Measurements from ENCODE around the gene CEP70. TPM values are rescaled to one million over a fixed set of nuclear protein-coding genes. Genes with fewer than 3 reads are reported as not detected.

CEP70 gene
- polyA plus RNA-seq, 3 donors: 0.11 TPM; not detected in 2

GRCh38 chr3:138461896-138462295 lies 132.2 kb downstream of the CEP70 start:
- TF ChIP-seq, protein P1, sequence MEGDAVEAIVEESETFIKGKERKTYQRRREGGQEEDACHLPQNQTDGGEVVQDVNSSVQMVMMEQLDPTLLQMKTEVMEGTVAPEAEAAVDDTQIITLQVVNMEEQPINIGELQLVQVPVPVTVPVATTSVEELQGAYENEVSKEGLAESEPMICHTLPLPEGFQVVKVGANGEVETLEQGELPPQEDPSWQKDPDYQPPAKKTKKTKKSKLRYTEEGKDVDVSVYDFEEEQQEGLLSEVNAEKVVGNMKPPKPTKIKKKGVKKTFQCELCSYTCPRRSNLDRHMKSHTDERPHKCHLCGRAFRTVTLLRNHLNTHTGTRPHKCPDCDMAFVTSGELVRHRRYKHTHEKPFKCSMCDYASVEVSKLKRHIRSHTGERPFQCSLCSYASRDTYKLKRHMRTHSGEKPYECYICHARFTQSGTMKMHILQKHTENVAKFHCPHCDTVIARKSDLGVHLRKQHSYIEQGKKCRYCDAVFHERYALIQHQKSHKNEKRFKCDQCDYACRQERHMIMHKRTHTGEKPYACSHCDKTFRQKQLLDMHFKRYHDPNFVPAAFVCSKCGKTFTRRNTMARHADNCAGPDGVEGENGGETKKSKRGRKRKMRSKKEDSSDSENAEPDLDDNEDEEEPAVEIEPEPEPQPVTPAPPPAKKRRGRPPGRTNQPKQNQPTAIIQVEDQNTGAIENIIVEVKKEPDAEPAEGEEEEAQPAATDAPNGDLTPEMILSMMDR (IDR thresholded peaks at IDR 0.05): no peak
- Histone ChIP-seq H3K27ac (ENCODE audit: low read depth in 1 of 2, low read length in 2 of 2) (no peak overlapping the region), H3K9me3 (replicated peaks in 1 of 2; ENCODE audit: control insufficient read depth in 1 of 2, insufficient read depth in 1 of 2, low read length in 2 of 2) (no peaks in the 10 kb centered on the region), H3K4me1 (ENCODE audit: control insufficient read depth in 1 of 2, insufficient read depth in 2 of 2, low read length in 2 of 2) (no peaks in the 10 kb centered on the region), H3K4me3 (replicated peaks in 1 of 3; ENCODE audit: low read depth in 2 of 3, low read length in 3 of 3) (no peak overlapping the region), H3K9ac (ENCODE audit: insufficient read depth, low read length, poor library complexity, severe bottlenecking) (no peak overlapping the region), H3K79me2 (ENCODE audit: insufficient read depth, low read length) (no peaks in the 10 kb centered on the region), H4K20me1 (ENCODE audit: insufficient read depth, low read length) (no peaks in the 10 kb centered on the region), H3K27me3 (ENCODE audit: control insufficient read depth in 2 of 2, insufficient read depth in 2 of 2, low read length in 2 of 2) (no peaks in the 10 kb centered on the region), H2AFZ (ENCODE audit: insufficient read depth, low read depth, low read length, poor library complexity, severe bottlenecking) (no peak overlapping the region), H3K36me3 (replicated peaks in 1 of 2; ENCODE audit: control insufficient read depth in 1 of 2, insufficient read depth in 2 of 2, low read length in 2 of 2) (no peaks in the 10 kb centered on the region), H3K4me2 (replicated peaks; ENCODE audit: extremely low read depth, low read length, poor library complexity, severe bottlenecking) (no peak overlapping the region)
- no peak overlapping the region for H3K27ac Mint-ChIP-seq
- no peak for DNase-seq
- intact Hi-C loops (cut with micrococcal nuclease): no loop called here
- H3K36me3 Mint-ChIP-seq: no peaks in the 10 kb centered on the region
- H3K4me1 Mint-ChIP-seq: no peaks in the 10 kb centered on the region
- peaks cover 1 to 13% (median 2%) of the 10 kb centered on the region in 3 donors for H3K27me3 Mint-ChIP-seq (ENCODE audit: low read depth in 3 of 3)
- 89% methylated on average over 3 of the region's 4 CpGs for WGBS (ENCODE audit: insufficient coverage)
- H3K4me3 Mint-ChIP-seq: no peak overlapping the region
- peaks cover 0 to 3% (median 0%) of the 10 kb centered on the region in 7 donors for H3K9me3 Mint-ChIP-seq

GRCh38 chr3:138461246-138461645 lies 132.8 kb downstream of the CEP70 start:
- intact Hi-C loops (cut with micrococcal nuclease): no loop called here
- no peak overlapping the region for H3K27ac Mint-ChIP-seq
- DNase-seq: no peak
- Histone ChIP-seq H3K4me1 (ENCODE audit: control insufficient read depth in 1 of 2, insufficient read depth in 2 of 2, low read length in 2 of 2) (no peaks in the 10 kb centered on the region), H3K36me3 (replicated peaks in 1 of 2; ENCODE audit: control insufficient read depth in 1 of 2, insufficient read depth in 2 of 2, low read length in 2 of 2) (no peaks in the 10 kb centered on the region), H3K27ac (ENCODE audit: low read depth in 1 of 2, low read length in 2 of 2) (no peak overlapping the region), H3K4me3 (replicated peaks in 1 of 3; ENCODE audit: low read depth in 2 of 3, low read length in 3 of 3) (no peak overlapping the region), H4K20me1 (ENCODE audit: insufficient read depth, low read length) (no peaks in the 10 kb centered on the region), H3K4me2 (replicated peaks; ENCODE audit: extremely low read depth, low read length, poor library complexity, severe bottlenecking) (no peak overlapping the region), H3K27me3 (ENCODE audit: control insufficient read depth in 2 of 2, insufficient read depth in 2 of 2, low read length in 2 of 2) (no peaks in the 10 kb centered on the region), H2AFZ (ENCODE audit: insufficient read depth, low read depth, low read length, poor library complexity, severe bottlenecking) (no peak overlapping the region), H3K79me2 (ENCODE audit: insufficient read depth, low read length) (no peaks in the 10 kb centered on the region), H3K9me3 (replicated peaks in 1 of 2; ENCODE audit: control insufficient read depth in 1 of 2, insufficient read depth in 1 of 2, low read length in 2 of 2) (no peaks in the 10 kb centered on the region), H3K9ac (ENCODE audit: insufficient read depth, low read length, poor library complexity, severe bottlenecking) (no peak overlapping the region)
- peaks cover 0 to 3% (median 0%) of the 10 kb centered on the region in 7 donors for H3K9me3 Mint-ChIP-seq
- peaks cover under 1% of the 10 kb centered on the region for H3K4me1 Mint-ChIP-seq
- no peak overlapping the region for H3K4me3 Mint-ChIP-seq
- H3K36me3 Mint-ChIP-seq: no peaks in the 10 kb centered on the region
- WGBS (ENCODE audit: insufficient coverage): 80% methylated on average over 3 of the region's 5 CpGs
- peaks cover 1 to 13% (median 2%) of the 10 kb centered on the region in 3 donors for H3K27me3 Mint-ChIP-seq (ENCODE audit: low read depth in 3 of 3)
- TF ChIP-seq, protein P1 (IDR thresholded peaks at IDR 0.05): no peak
